ENCODE results near the gene UBL4B. TPM values are rescaled to one million over a fixed set of nuclear protein-coding genes. Genes with fewer than 3 reads are reported as not detected.

Gene UBL4B
- total RNA-seq, 2 donors from 2014 or later, result not detected

GRCh38 chr1:110081061-110081460, 31.2 kb upstream of the UBL4B start:
- Histone ChIP-seq H3K36me3 (no peaks in the 10 kb centered on the region), H3K27ac (no peak overlapping the region), H3K4me3 (no peak overlapping the region), H3K9me3 (no peaks in the 10 kb centered on the region), H3K4me1 (ENCODE audit: control insufficient read depth in 1 of 2, low read depth in 2 of 2) (peaks cover 0 to 11% of the 10 kb centered on the region in 2 donors), H3K27me3 (replicated peaks; ENCODE audit: insufficient read depth) (no peaks in the 10 kb centered on the region)
- TF ChIP-seq CTCF (IDR thresholded peaks at IDR 0.05), result no peak
- DNase-seq (ENCODE audit: low spot score) (no peak), ATAC-seq (ENCODE audit: insufficient number of reproducible peaks, low FRiP score, low read depth) (no peak)

GRCh38 chr1:110082477-110082876, 29.8 kb upstream of the UBL4B start:
- Histone ChIP-seq H3K27ac (no peak overlapping the region), H3K4me3 (no peak overlapping the region), H3K27me3 (replicated peaks; ENCODE audit: insufficient read depth) (no peaks in the 10 kb centered on the region), H3K4me1 (ENCODE audit: control insufficient read depth in 1 of 2, low read depth in 2 of 2) (peaks cover 0 to 11% of the 10 kb centered on the region in 2 donors), H3K9me3 (no peaks in the 10 kb centered on the region), H3K36me3 (no peaks in the 10 kb centered on the region)
- TF ChIP-seq CTCF (IDR thresholded peaks at IDR 0.05), result no peak
- DNase-seq (ENCODE audit: low spot score) (no peak), ATAC-seq (ENCODE audit: insufficient number of reproducible peaks, low FRiP score, low read depth) (no peak)

GRCh38 chr1:110083061-110083865, 29.0 kb upstream of the UBL4B start:
- TF ChIP-seq CTCF (IDR thresholded peaks at IDR 0.05), result no peak
- H3K27ac ChIP-seq, result no peak overlapping the region
- no peaks in the 10 kb centered on the region for H3K9me3 ChIP-seq
- H3K27me3 ChIP-seq (replicated peaks; ENCODE audit: insufficient read depth), result no peaks in the 10 kb centered on the region
- ATAC-seq (ENCODE audit: insufficient number of reproducible peaks, low FRiP score, low read depth) (no peak), DNase-seq (ENCODE audit: low spot score) (no peak)
- peak overlapping the region; percentile 81 for H3K4me3 ChIP-seq
- H3K4me1 ChIP-seq (ENCODE audit: control insufficient read depth in 1 of 2, low read depth in 2 of 2), result peaks cover 0 to 11% of the 10 kb centered on the region in 2 donors
- no peaks in the 10 kb centered on the region for H3K36me3 ChIP-seq

GRCh38 chr1:110083866-110084226, 28.4 kb upstream of the UBL4B start:
- peak overlapping the region; percentile 58 to 71 for H3K27ac ChIP-seq
- no peak for TF ChIP-seq CTCF (IDR thresholded peaks at IDR 0.05)

GRCh38 chr1:110084227-110085078, 27.8 kb upstream of the UBL4B start:
- Histone ChIP-seq H3K4me1 (ENCODE audit: control insufficient read depth in 1 of 2, low read depth in 2 of 2) (peaks cover 0 to 11% of the 10 kb centered on the region in 2 donors), H3K4me3 (peak overlapping the region; percentile 81), H3K36me3 (no peaks in the 10 kb centered on the region), H3K9me3 (no peaks in the 10 kb centered on the region), H3K27me3 (replicated peaks; ENCODE audit: insufficient read depth) (no peaks in the 10 kb centered on the region), H3K27ac (peak overlapping the region; percentile 58 to 71)
- DNase-seq (ENCODE audit: low spot score), result no peak
- TF ChIP-seq CTCF (IDR thresholded peaks at IDR 0.05), result no peak
- ATAC-seq (ENCODE audit: insufficient number of reproducible peaks, low FRiP score, low read depth), result no peak

More at GRCh38 chr1:110083866-110084226, 28.4 kb upstream of the UBL4B start:
- DNase-seq (ENCODE audit: low spot score) (no peak), ATAC-seq (ENCODE audit: insufficient number of reproducible peaks, low FRiP score, low read depth) (no peak)
- H3K9me3 ChIP-seq, result no peaks in the 10 kb centered on the region
- peaks cover 0 to 11% of the 10 kb centered on the region in 2 donors for H3K4me1 ChIP-seq (ENCODE audit: control insufficient read depth in 1 of 2, low read depth in 2 of 2)
- H3K36me3 ChIP-seq, result no peaks in the 10 kb centered on the region
- peak overlapping the region; percentile 81 for H3K4me3 ChIP-seq
- H3K27me3 ChIP-seq (replicated peaks; ENCODE audit: insufficient read depth), result no peaks in the 10 kb centered on the region
